GM23338 (cell line): ENCODE measurements around the gene ZNF284.
"Not testable (repeated sequence)": the region's sequence is repeated elsewhere in the genome, so short reads cannot be mapped to it uniquely, and the experiment has no call there.

Experiments
- CREB1 ChIP-seq: fragments of 250-450 bp; sonication (Bioruptor Pico); IDR thresholded peaks from 2 replicates; pipeline ENCODE4 v1.5.0; 2020; ENCODE audit warnings: low read depth, mild to moderate bottlenecking, moderate library complexity
- CTCF ChIP-seq, 2 experiments: fragments of 200-600 bp in 1 of 2; sonication (generic) in 1 of 2; conservative IDR thresholded peaks; 2 replicates each; pipeline versions ENCODE4 v1.5.1 to v1.6.1; 2016 to 2017; ENCODE audit warnings: antibody characterized with exemption in 2 of 2, low read depth in 2 of 2, mild to moderate bottlenecking in 2 of 2, moderate library complexity in 1 of 2
- EZH2 ChIP-seq: fragments of 200-600 bp; sonication (generic); IDR thresholded peaks from one replicate; pipeline ENCODE4 v1.8.0; 2017; ENCODE audit warnings: antibody characterized with exemption, mild to moderate bottlenecking, low read depth; ENCODE audit not compliant: unreplicated experiment
- EZH2phosphoT487 ChIP-seq: fragments of 200-600 bp; sonication (generic); IDR thresholded peaks from one replicate; pipeline ENCODE4 v1.8.1; 2018; ENCODE audit warnings: antibody characterized with exemption; ENCODE audit not compliant: unreplicated experiment
- JUNB ChIP-seq: IDR thresholded peaks from one replicate; pipeline ENCODE4 v1.6.1; 2016; ENCODE audit warnings: antibody characterized with exemption; ENCODE audit not compliant: unreplicated experiment
- NANOG ChIP-seq: IDR thresholded peaks from 2 replicates; pipeline ENCODE4 v1.6.1; 2016; ENCODE audit warnings: antibody characterized with exemption, borderline replicate concordance
- POLR2AphosphoS5 ChIP-seq: IDR thresholded peaks from 2 replicates; pipeline ENCODE4 v1.6.1; 2016; ENCODE audit warnings: antibody characterized with exemption, low read depth
- REST ChIP-seq: IDR thresholded peaks from one replicate; pipeline ENCODE4 v1.6.1; 2018; ENCODE audit warnings: antibody characterized with exemption; ENCODE audit not compliant: unreplicated experiment

GRCh38 chr19:44121162-44121561 is 49.2 kb downstream of the ZNF284 start:
- not testable (repeated sequence) for TF ChIP-seq EZH2; CTCF (conservative IDR thresholded peaks at IDR 0.05; ENCODE audit: low read depth in 2 of 2); REST; CREB1 (CRISPR knock-in tag); NANOG; POLR2AphosphoS5; JUNB; EZH2phosphoT487
